ENCODE data around the gene TSPAN18.

Gene TSPAN18

GRCh38 chr11:44818110-44818509, 91.3 kb downstream of the TSPAN18 start:
- DNase-seq (ENCODE audit: low spot score in 2 of 2) (no peak), ATAC-seq (no peak)
- no peaks in the 10 kb centered on the region for H3K36me3 Mint-ChIP-seq
- H3K27ac Mint-ChIP-seq, result no peak overlapping the region
- H3K4me1 Mint-ChIP-seq, result peaks cover 7% of the 10 kb centered on the region
- no peaks in the 10 kb centered on the region for H3K9me3 Mint-ChIP-seq
- H3K4me3 Mint-ChIP-seq, result no peak overlapping the region

GRCh38 chr11:44819346-44819745, 92.6 kb downstream of the TSPAN18 start:
- DNase-seq (ENCODE audit: low spot score in 2 of 2), result no peak
- no peak overlapping the region for H3K27ac Mint-ChIP-seq
- no peak overlapping the region for H3K4me3 Mint-ChIP-seq

DNA sequence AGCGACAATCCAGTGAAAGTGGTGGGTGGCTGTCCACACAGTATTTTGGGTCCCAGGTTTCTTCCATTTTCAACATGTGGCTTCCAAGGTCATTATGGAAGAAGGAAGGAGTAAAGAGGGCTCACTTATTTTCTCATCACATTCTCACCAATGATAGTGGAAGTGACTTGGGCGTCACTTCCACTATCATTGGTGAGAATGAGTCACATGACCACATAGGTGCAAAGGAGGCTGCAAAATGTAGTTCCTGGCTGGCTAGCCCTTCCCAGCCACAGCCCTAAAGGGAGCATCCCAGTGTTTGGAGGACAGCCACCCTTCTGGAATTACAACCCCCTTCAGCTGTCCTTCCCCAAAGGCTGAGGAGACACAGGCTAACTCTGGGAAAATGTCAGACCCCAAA, 95.6 kb downstream of the TSPAN18 start:
- Mint-ChIP-seq H3K4me1 (no peaks in the 10 kb centered on the region), H3K27ac (no peak overlapping the region), H3K4me3 (no peak overlapping the region), H3K9me3 (no peaks in the 10 kb centered on the region), H3K36me3 (no peaks in the 10 kb centered on the region)
- peak; percentile 49 for ATAC-seq
- no peak for DNase-seq (ENCODE audit: low spot score in 2 of 2)

More at GRCh38 chr11:44819346-44819745, 92.6 kb downstream of the TSPAN18 start:
- H3K36me3 Mint-ChIP-seq, result no peaks in the 10 kb centered on the region
- ATAC-seq, result no peak
- peaks cover 7% of the 10 kb centered on the region for H3K4me1 Mint-ChIP-seq
- H3K9me3 Mint-ChIP-seq, result no peaks in the 10 kb centered on the region

DNA sequence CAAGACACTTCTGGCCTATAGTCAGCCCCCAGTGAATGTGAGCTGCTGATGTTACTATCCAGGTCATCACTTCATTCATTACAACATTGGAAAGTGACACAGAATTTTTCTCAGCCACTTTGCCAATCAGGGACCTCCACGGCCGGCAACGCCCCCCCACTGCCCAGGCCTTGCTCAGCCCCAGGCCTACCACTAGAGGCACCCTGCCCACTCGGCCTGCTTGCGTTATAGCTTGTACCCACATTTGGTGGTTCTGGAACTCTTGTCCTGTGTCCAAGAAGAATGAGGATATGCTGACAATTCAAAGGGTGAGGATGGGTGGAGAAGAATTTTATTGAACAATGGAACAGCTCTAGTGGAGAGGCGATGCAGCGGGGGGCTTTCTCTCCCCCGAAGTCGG, 96.2 kb downstream of the TSPAN18 start:
- ATAC-seq, result peak; percentile 55
- Mint-ChIP-seq H3K36me3 (no peaks in the 10 kb centered on the region), H3K4me3 (no peak overlapping the region), H3K4me1 (no peaks in the 10 kb centered on the region), H3K27ac (no peak overlapping the region), H3K9me3 (no peaks in the 10 kb centered on the region)
- no peak for DNase-seq (ENCODE audit: low spot score in 2 of 2)

GRCh38 chr11:44823868-44824267, 97.1 kb downstream of the TSPAN18 start:
- H3K36me3 Mint-ChIP-seq, result no peaks in the 10 kb centered on the region

GRCh38 chr11:44824300-44824704, 97.5 kb downstream of the TSPAN18 start:
- Mint-ChIP-seq H3K9me3 (no peaks in the 10 kb centered on the region), H3K27ac (no peak overlapping the region), H3K4me1 (no peaks in the 10 kb centered on the region), H3K4me3 (no peak overlapping the region), H3K36me3 (no peaks in the 10 kb centered on the region)
- DNase-seq (ENCODE audit: low spot score in 2 of 2) (no peak), ATAC-seq (no peak)

More at GRCh38 chr11:44823868-44824267, 97.1 kb downstream of the TSPAN18 start:
- H3K9me3 Mint-ChIP-seq, result no peaks in the 10 kb centered on the region
- no peak for ATAC-seq
- no peak for DNase-seq (ENCODE audit: low spot score in 2 of 2)
- H3K4me3 Mint-ChIP-seq, result no peak overlapping the region
- H3K27ac Mint-ChIP-seq, result no peak overlapping the region
- H3K4me1 Mint-ChIP-seq, result no peaks in the 10 kb centered on the region

DNA sequence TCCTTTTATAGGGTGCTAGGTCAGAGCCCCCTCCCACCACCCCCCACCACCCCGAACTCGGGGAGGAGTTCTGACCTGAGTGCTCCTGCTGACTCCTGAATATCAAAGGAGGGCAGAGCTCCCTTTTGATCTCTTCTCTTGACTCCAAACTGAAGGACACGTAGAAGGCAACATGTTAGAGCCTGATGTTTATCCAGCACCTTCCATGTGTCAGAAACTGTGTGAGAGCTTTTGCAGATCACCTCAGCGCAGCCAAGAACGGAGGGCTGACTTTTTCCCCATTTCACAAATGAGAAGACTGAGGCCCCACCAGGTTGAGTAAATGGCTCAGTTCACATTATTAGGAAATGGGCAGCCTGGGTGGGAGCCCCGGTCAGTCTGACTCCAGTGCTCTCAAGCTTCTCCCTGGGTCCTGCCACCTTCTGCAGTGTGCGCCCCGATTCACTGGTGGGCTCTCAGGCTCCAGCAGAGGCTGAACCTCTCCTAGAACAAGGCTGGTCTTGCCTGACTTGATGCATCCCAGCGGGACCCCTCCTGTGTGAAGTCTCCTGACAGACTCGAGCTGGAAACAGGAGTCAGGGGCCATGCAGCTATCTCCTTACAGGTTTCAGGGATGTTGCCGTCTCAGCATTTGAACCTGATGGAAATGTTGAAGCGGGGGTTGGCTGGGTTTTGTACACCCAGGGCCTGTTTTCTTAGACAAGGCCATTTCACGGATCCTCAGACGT, 98.5 kb downstream of the TSPAN18 start:
- Mint-ChIP-seq H3K27ac (no peak overlapping the region), H3K9me3 (no peaks in the 10 kb centered on the region), H3K36me3 (no peaks in the 10 kb centered on the region), H3K4me1 (peaks cover 5% of the 10 kb centered on the region), H3K4me3 (no peak overlapping the region)
- no peak for ATAC-seq
- no peak for DNase-seq (ENCODE audit: low spot score in 2 of 2)

GRCh38 chr11:44826922-44827643, 100.3 kb downstream of the TSPAN18 start:
- H3K9me3 Mint-ChIP-seq, result no peaks in the 10 kb centered on the region
- ATAC-seq, result no peak
- H3K4me3 Mint-ChIP-seq, result no peak overlapping the region
- no peaks in the 10 kb centered on the region for H3K36me3 Mint-ChIP-seq
- DNase-seq (ENCODE audit: low spot score in 2 of 2), result no peak
- H3K4me1 Mint-ChIP-seq, result peaks cover 13% of the 10 kb centered on the region
- H3K27ac Mint-ChIP-seq, result no peak overlapping the region

GRCh38 chr11:44828296-44828695, 101.5 kb downstream of the TSPAN18 start:
- Mint-ChIP-seq H3K27ac (no peak overlapping the region), H3K9me3 (no peaks in the 10 kb centered on the region), H3K4me1 (peaks cover 23% of the 10 kb centered on the region), H3K4me3 (no peak overlapping the region), H3K36me3 (no peaks in the 10 kb centered on the region)
- ATAC-seq (no peak), DNase-seq (ENCODE audit: low spot score in 2 of 2) (no peak)

GRCh38 chr11:44829838-44830237, 103.1 kb downstream of the TSPAN18 start:
- ATAC-seq (no peak), DNase-seq (ENCODE audit: low spot score in 2 of 2) (no peak)
- Mint-ChIP-seq H3K4me1 (peaks cover 28% of the 10 kb centered on the region), H3K27ac (no peak overlapping the region), H3K4me3 (no peak overlapping the region), H3K36me3 (no peaks in the 10 kb centered on the region), H3K9me3 (no peaks in the 10 kb centered on the region)

- no peaks in the 10 kb centered on the region for H3K9me3 Mint-ChIP-seq
- peaks cover 28% of the 10 kb centered on the region for H3K4me1 Mint-ChIP-seq
- no peak overlapping the region for H3K27ac Mint-ChIP-seq
- H3K4me3 Mint-ChIP-seq, result no peak overlapping the region
- H3K36me3 Mint-ChIP-seq, result no peaks in the 10 kb centered on the region
- DNase-seq (ENCODE audit: low spot score in 2 of 2) (no peak), ATAC-seq (peak; percentile 61)
Measured at GRCh38 chr11:44831605-44832394, 105.0 kb downstream of the TSPAN18 start.

- Mint-ChIP-seq H3K4me3 (no peak overlapping the region), H3K9me3 (no peaks in the 10 kb centered on the region), H3K36me3 (no peaks in the 10 kb centered on the region), H3K27ac (no peak overlapping the region), H3K4me1 (peaks cover 28% of the 10 kb centered on the region)
- DNase-seq (ENCODE audit: low spot score in 2 of 2) (no peak), ATAC-seq (no peak)
Measured at GRCh38 chr11:44832452-44832851, 105.7 kb downstream of the TSPAN18 start.

- Mint-ChIP-seq H3K4me3 (no peak overlapping the region), H3K27ac (no peak overlapping the region), H3K36me3 (no peaks in the 10 kb centered on the region), H3K9me3 (no peaks in the 10 kb centered on the region), H3K4me1 (peaks cover 28% of the 10 kb centered on the region)
- ATAC-seq, result no peak
- DNase-seq (ENCODE audit: low spot score in 2 of 2), result no peak
Measured at GRCh38 chr11:44833221-44833876, 106.6 kb downstream of the TSPAN18 start.

- no peak overlapping the region for H3K4me3 Mint-ChIP-seq
- DNase-seq (ENCODE audit: low spot score in 2 of 2) (no peak), ATAC-seq (no peak)
- H3K36me3 Mint-ChIP-seq, result no peaks in the 10 kb centered on the region
- no peak overlapping the region for H3K27ac Mint-ChIP-seq
- no peaks in the 10 kb centered on the region for H3K9me3 Mint-ChIP-seq
- peaks cover 28% of the 10 kb centered on the region for H3K4me1 Mint-ChIP-seq
Measured at GRCh38 chr11:44833877-44834452, 107.2 kb downstream of the TSPAN18 start.

DNA sequence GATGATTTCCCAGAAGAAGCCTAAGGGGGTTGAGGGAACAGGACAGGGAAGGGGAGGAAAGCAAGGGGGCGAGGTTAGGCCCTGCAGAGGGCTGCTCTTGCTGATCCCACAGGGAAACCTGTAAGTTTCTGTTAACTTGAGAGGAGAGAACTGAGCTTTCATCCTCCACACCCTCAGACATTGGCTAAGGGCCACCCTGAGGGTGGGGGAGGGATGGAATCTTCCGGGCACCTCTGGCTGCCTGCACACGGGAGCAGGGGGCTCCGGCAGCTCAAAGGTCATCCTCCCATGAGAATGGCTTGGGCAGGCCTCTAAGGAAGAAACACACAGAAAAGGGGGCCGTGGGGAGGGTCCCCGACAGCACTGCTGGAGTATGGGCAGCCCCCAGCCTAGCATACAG, 108.1 kb downstream of the TSPAN18 start:
- DNase-seq (ENCODE audit: low spot score in 2 of 2) (no peak), ATAC-seq (no peak)
- Mint-ChIP-seq H3K9me3 (no peaks in the 10 kb centered on the region), H3K27ac (no peak overlapping the region), H3K4me3 (no peak overlapping the region), H3K36me3 (no peaks in the 10 kb centered on the region), H3K4me1 (peaks cover 26% of the 10 kb centered on the region)
